ENCODE data around the gene FAM228A.
"Not testable (repeated sequence)": the region's sequence is repeated elsewhere in the genome, so short reads cannot be mapped to it uniquely, and the experiment has no call there.

The FAM228A gene

GRCh38 chr2:24174851-24175277 lies at the start of gene FAM228A:
Gene FAM228A, plus strand, starts transcription at chr2:24175053. Its CDS starts 428 bp downstream, at chr2:24175481.
- DNase-seq, result no peak

GRCh38 chr2:24125956-24126355 lies 48.9 kb upstream of the FAM228A start:
- no peak for DNase-seq

GRCh38 chr2:24132543-24132942 lies 42.3 kb upstream of the FAM228A start:
- no peak for DNase-seq

DNA sequence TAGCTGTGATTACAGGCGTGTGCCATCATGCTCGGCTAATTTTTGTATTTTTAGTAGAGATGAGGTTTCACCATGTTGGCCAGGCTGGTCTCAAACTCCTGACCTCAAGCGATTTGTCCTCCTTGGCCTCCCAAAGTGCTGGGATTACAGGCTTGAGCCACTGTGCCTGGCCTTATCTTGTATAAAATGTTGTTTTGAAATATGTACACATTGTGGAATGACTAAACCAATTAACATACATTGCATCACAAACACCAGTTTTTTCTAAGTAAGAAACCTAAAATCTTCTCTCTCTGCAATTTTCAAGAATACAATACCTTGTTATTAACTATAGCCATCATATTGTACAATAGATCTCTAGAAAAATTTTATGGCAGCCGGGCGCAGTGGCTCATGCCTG lies 34.5 kb upstream of the FAM228A start:
- DNase-seq, result not testable (repeated sequence)

GRCh38 chr2:24147364-24147763 lies 27.5 kb upstream of the FAM228A start:
- no peak for DNase-seq

DNA sequence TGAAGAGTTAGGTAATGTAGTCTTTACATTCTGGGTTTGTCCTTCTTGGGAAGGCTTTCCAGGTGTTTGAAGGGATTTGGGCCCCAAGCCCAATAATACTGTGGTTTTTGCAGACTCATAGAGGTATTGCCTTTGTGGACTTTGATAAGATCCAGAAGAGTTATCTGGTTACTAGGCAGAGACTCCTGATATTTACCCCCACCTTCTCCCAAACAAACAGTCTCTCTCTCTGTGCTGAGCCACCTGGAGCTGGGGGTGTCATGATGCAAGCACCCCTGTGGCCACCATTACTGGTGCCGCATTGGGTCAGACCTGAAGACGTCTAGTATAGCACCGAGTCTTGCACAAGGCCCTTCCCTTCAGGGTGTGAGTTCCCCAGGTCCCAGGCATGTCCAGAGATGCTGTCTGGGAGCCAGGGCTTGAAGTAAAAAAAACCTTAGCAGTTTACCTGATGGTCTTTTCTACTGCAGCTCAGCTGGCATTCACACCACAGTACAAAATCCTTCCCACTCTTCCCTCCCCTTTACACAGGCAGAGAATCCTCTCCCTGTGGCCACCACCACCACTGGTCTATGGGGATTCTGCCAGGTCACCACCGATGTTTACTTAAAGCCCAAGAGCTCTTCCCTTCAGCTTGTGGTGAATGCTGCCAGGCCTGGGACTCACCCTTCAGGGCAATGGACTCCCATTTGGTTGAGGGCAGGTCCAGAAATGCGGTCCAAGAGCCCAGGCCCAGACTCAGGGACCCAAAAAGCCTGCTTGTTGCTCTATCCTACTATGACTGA lies 22.2 kb upstream of the FAM228A start:
- DNase-seq, result no peak

- no peak for DNase-seq
Observed at GRCh38 chr2:24153478-24153877, 21.4 kb upstream of the FAM228A start.

DNA sequence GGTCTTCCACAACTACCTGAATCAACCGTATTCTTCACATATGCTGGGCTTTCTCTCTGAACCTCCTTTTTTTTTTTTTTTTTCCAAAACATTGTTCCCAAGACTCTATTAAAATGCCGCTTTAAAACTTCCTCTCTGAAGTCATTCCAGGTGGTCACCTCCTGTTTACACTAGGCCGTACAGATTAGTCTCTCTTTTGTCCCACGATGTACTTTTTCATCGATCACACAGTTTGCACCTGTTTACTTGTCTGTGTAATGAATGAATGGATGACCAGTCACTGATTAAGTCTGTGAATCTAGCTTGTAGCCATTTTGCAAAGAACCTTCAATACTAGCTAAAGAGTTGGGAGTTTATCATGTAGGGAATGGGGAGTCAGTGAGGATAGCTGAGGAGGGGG lies 16.7 kb upstream of the FAM228A start:
- DNase-seq, result no peak

DNA sequence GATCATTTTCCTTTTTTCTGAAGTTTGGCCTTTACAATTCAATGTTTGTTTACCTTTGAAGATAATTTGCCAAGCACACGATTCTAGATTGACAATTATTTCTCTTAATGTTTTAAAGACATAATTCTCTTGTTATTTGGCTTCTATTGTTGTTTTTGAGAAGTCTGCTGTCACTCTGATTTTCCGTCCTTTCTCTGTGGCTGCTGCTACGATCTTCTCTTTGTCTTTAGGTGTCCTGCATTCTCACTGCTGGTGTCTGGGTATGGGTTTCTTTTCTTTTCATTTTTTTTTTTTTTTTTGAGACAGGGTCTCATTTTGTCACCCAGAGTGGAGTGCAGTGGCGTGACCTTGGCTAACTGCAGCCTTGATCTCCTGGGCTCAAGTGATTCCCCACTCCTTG lies 15.1 kb upstream of the FAM228A start:
- no peak for DNase-seq

- no peak for DNase-seq
Observed at GRCh38 chr2:24160761-24161160, 14.1 kb upstream of the FAM228A start.

GRCh38 chr2:24162494-24162893 lies 12.4 kb upstream of the FAM228A start:
- no peak for DNase-seq

GRCh38 chr2:24163186-24163585 lies 11.7 kb upstream of the FAM228A start:
- DNase-seq, result no peak

GRCh38 chr2:24163601-24164000 lies 11.3 kb upstream of the FAM228A start:
- DNase-seq, result no peak

DNA sequence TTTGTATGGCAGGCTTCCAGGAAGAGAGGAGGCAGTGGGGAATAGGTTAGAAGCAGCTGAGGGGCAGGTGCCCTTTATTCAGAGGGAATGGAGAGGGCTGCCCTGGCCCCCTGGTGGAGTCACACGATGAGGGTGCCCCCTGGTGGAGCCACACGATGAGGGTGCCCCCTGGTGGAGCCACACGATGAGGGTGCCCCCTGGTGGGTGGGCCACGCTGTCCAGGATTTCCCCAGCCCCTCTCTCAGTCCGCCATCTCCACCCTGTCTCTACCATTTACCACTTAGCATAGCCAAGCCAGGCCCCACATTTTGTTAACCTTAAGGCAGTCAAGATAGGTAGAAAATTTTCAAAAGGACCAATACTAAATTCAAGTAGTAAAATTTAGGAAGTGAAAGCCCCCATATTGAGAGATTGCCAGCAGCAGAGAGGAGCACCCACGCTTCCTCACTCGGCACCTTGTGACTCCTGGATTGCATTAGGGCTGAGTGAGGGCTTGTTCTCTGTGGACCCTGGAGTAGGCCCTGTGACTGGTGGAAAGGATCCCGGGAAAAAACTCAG lies 10.4 kb upstream of the FAM228A start:
- DNase-seq, result no peak

- no peak for DNase-seq
Observed at GRCh38 chr2:24169023-24169422, 5.8 kb upstream of the FAM228A start.

DNA sequence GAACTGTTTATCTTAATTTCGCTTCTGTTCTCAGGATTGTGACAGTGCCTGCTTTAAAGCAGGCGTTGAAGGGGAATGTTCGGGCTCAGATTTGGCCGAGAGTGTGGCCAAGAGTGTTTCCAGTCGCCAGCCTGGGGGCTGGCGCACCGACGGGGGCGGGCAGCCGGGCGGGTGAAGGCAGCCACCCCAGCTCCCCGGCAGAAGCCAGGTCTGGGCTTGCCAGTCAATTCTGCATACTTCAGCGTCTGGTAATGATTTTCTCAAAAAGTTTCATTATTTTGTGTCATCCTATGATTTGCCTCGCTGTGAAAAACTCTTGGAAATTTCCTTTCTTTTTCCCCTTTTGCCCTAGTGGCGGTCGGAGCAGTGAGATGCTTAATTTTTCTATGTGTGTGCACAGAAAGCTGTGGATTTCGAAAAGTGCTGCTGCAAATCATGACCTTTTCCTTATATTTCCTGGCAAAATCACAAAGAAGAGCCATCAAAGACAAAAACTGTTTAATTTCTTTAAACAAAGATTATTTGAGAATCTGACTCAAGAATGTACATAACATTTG lies 856 bp downstream of the FAM228A start:
- DNase-seq, result no peak

GRCh38 chr2:24176326-24176725 lies 1.5 kb downstream of the FAM228A start:
- DNase-seq, result no peak

- no peak for DNase-seq
Observed at GRCh38 chr2:24179683-24180082, 4.8 kb downstream of the FAM228A start.

- DNase-seq, result peak; percentile 30
Observed at GRCh38 chr2:24181849-24182248, 7.0 kb downstream of the FAM228A start.

- no peak for DNase-seq
Observed at GRCh38 chr2:24182507-24182906, 7.7 kb downstream of the FAM228A start.

GRCh38 chr2:24183366-24184069 lies 8.7 kb downstream of the FAM228A start:
- DNase-seq, result no peak

DNA sequence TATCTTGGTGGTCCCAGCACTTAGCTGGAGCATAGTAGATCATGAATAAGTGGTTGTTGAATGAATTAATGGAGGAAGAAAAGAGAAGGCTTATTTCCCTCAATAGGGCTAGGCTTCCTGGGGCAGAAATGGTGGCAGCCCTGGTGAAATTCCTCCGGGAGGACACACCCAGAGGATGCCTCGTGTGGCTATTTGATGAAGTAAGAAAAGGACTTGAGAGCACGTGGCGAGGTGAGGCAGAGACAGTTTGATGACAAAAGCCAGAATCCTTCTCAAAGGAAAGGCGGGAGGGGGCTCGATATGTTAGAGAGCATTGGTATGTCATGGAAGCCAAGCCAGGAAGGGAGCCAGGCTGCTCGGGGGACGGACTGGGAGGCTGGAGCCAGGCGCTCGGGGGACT lies 14.7 kb downstream of the FAM228A start:
- no peak for DNase-seq

DNA sequence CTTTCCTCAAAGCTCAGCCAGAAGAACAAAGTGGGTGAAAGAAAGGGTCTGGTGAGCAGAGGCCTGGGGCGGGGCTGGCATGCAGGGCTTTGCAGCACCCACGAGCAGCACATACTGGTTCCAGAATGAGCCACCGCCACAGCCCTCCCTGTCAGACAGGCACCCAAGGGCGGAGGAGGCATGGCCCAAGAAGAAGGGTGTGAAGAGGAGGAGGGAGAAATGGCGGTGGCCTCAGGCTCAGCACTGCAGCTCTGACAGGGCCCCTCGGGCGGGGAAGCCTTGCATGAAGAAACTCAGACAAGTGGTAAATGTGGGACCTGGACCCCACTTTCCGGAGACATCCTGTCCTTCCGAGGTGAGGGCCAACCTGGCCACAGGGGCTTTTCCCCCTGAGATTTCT lies 15.7 kb downstream of the FAM228A start:
- DNase-seq, result no peak

DNA sequence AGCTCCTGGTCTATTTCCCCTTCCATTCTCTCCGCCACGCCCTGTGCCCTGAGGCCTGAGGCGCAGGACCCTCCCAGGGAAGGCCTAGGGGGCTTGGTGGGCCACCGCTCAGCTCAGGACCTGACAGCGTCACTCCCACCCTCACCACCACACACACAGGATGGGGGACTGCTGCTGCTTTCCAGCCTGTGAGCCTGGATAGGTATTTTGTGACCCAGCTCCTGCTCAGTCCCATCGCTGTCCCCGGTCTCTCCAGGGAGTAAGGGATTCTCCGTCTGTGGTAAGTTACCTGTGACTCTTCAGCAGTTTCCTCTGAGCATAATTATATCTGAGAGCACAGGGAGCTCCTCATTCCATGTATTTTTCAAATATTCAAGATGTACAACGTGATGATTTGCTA lies 16.3 kb downstream of the FAM228A start:
- no peak for DNase-seq
